Stimulated activated CD4-positive, alpha-beta T cell treated with anti-CD3 and anti-CD28 coated beads, TNF-alpha, amount 100 ng/mL, for 4 hours (primary cell): Measurements from ENCODE around the gene PRDM16.

Experiments
- DNase-seq, 3 experiments: peaks; one replicate each; pipeline ENCODE4 v3.0.0-alpha.2; 2020; ENCODE audit warnings: low read depth in 3 of 3

The PRDM16 gene

GRCh38 chr1:3370856-3371703 lies 302.1 kb downstream of the PRDM16 start:
- DNase-seq, result no peak

GRCh38 chr1:3372317-3372716 lies 303.3 kb downstream of the PRDM16 start:
- DNase-seq, result no peak

GRCh38 chr1:3373175-3373574 lies 304.2 kb downstream of the PRDM16 start:
- no peak for DNase-seq

GRCh38 chr1:3373700-3374405 lies 304.9 kb downstream of the PRDM16 start:
- no peak for DNase-seq

- DNase-seq, result no peak
Measured at GRCh38 chr1:3375245-3375644, 306.2 kb downstream of the PRDM16 start.

GRCh38 chr1:3377166-3377565 lies 308.2 kb downstream of the PRDM16 start:
- no peak for DNase-seq

- no peak for DNase-seq
Measured at GRCh38 chr1:3377604-3378279, 308.7 kb downstream of the PRDM16 start.

- no peak for DNase-seq
Measured at GRCh38 chr1:3378411-3379208, 309.6 kb downstream of the PRDM16 start.

GRCh38 chr1:3379934-3380333 lies 310.9 kb downstream of the PRDM16 start:
- DNase-seq, result no peak

- DNase-seq, result no peak
Measured at GRCh38 chr1:3380469-3380868, 311.5 kb downstream of the PRDM16 start.

GRCh38 chr1:3381901-3382300 lies 312.9 kb downstream of the PRDM16 start:
- no peak for DNase-seq

- no peak for DNase-seq
Measured at GRCh38 chr1:3382326-3383057, 313.5 kb downstream of the PRDM16 start.

GRCh38 chr1:3383679-3384078 lies 314.7 kb downstream of the PRDM16 start:
- DNase-seq, result no peak

- no peak for DNase-seq
Measured at GRCh38 chr1:3384407-3384806, 315.4 kb downstream of the PRDM16 start.

- DNase-seq, result no peak
Measured at GRCh38 chr1:3386205-3387002, 317.4 kb downstream of the PRDM16 start.

GRCh38 chr1:3387401-3387800 lies 318.4 kb downstream of the PRDM16 start:
- DNase-seq, result no peak

GRCh38 chr1:3389093-3389833 lies 320.3 kb downstream of the PRDM16 start:
- DNase-seq, result no peak

- no peak for DNase-seq
Measured at GRCh38 chr1:3390291-3390690, 321.3 kb downstream of the PRDM16 start.

GRCh38 chr1:3391711-3392110 lies 322.7 kb downstream of the PRDM16 start:
- DNase-seq, result no peak
